Lower leg skin (tissue), 4 donors: ENCODE measurements around the gene ATP8B4. TPM values are rescaled to one million over a fixed set of nuclear protein-coding genes. Genes with fewer than 3 reads are reported as not detected.

Source experiments
- DNase-seq, 2 donors: peaks; one replicate each; pipeline ENCODE4 v3.0.0-alpha.2; 2019; ENCODE audit warnings: low spot score in 2 of 2
- H3K4me3 ChIP-seq: fragments of 200-600 bp; sonication (generic); 2 replicates; pipeline ENCODE4 v1.5.1; 2017; ENCODE audit warnings: mild to moderate bottlenecking, low read depth; ENCODE audit not compliant: poor library complexity, severe bottlenecking
- CTCF ChIP-seq, 3 donors: fragments of 450-650 bp; IDR thresholded peaks; one replicate each; pipeline ENCODE4 v1.5.1; 2016; ENCODE audit warnings: antibody characterized with exemption in 3 of 3, mild to moderate bottlenecking in 3 of 3, moderate library complexity in 2 of 3
- POLR2A ChIP-seq, 2 donors: fragments of 450-650 bp; IDR thresholded peaks; one replicate each; pipeline ENCODE4 v1.6.1; 2016 to 2017; ENCODE audit warnings: antibody characterized with exemption in 2 of 2, mild to moderate bottlenecking in 1 of 2, moderate library complexity in 1 of 2
- WGBS, 2 donors: methylation state at CpG; one replicate each; pipeline ENCODE4 v1.1.5; 2018; 5-methylcytosine and 5-hydroxymethylcytosine counted together
- intact Hi-C: fragments of 100-400 bp; cut with DNase I; formaldehyde crosslinking; loops from one replicate; pipeline ENCODE4 v1.15.0; 2023; ENCODE audit warnings: low total_unique reads
- total RNA-seq, 4 donors: library from RNA; depleted of rRNA; stranded (reverse); fragments of >200 nt; gene quantifications; one replicate each; pipeline ENCODE4 v1.1.0, GENCODE V29; 2016

The ATP8B4 gene
- total RNA-seq, 4 donors from 2014 or later = 1.9 to 6.3 (median 2.9) TPM

GRCh38 chr15:49888734-49889133 is 230.3 kb downstream of the ATP8B4 start:
- no peak for DNase-seq
- TF ChIP-seq POLR2A (IDR thresholded peaks at IDR 0.05) (no peak), CTCF (IDR thresholded peaks at IDR 0.05) (no peak)
- 48 to 64% methylated on average over 3 of the region's 3 CpGs for WGBS, 2 donors
- H3K4me3 ChIP-seq = no peak overlapping the region
- intact Hi-C loops = no loop called here

GRCh38 chr15:49888323-49888693 is 230.7 kb downstream of the ATP8B4 start:
- intact Hi-C loops = no loop called here

GRCh38 chr15:49887659-49888322 is 231.2 kb downstream of the ATP8B4 start:
- no peak for DNase-seq
- no peak overlapping the region for H3K4me3 ChIP-seq
- TF ChIP-seq CTCF (IDR thresholded peaks at IDR 0.05) (no peak), POLR2A (IDR thresholded peaks at IDR 0.05) (no peak)
- intact Hi-C loops = no loop called here
- WGBS, 2 donors = 43 to 45% methylated on average over 7 of the region's 7 CpGs

More at GRCh38 chr15:49888323-49888693, 230.7 kb downstream of the ATP8B4 start:
- H3K4me3 ChIP-seq = no peak overlapping the region
- no peak for DNase-seq
- 38 to 60% methylated on average over 2 of the region's 2 CpGs for WGBS, 2 donors
- TF ChIP-seq POLR2A (IDR thresholded peaks at IDR 0.05) (no peak), CTCF (IDR thresholded peaks at IDR 0.05) (no peak)

GRCh38 chr15:49883121-49883520 is 235.9 kb downstream of the ATP8B4 start:
- DNase-seq = no peak
- WGBS, 2 donors = 90 to 95% methylated on average over 4 of the region's 4 CpGs
- TF ChIP-seq CTCF (IDR thresholded peaks at IDR 0.05) = no peak
- no peak for TF ChIP-seq POLR2A (IDR thresholded peaks at IDR 0.05)
- intact Hi-C loops = no loop called here
- no peak overlapping the region for H3K4me3 ChIP-seq

- no peak for DNase-seq
- no peak overlapping the region for H3K4me3 ChIP-seq
- WGBS, 2 donors = 81 to 85% methylated on average over 5 of the region's 5 CpGs
- TF ChIP-seq CTCF (IDR thresholded peaks at IDR 0.05) (no peak), POLR2A (IDR thresholded peaks at IDR 0.05) (no peak)
- intact Hi-C loops = no loop called here
These were observed 237.2 kb downstream of the ATP8B4 start for GRCh38 chr15:49881866-49882265.

- no peak overlapping the region for H3K4me3 ChIP-seq
- intact Hi-C loops = no loop called here
- no peak for DNase-seq
- WGBS, 2 donors = 62 to 67% methylated on average over 3 of the region's 3 CpGs
- TF ChIP-seq CTCF (IDR thresholded peaks at IDR 0.05) (no peak), POLR2A (IDR thresholded peaks at IDR 0.05) (no peak)
These were observed 237.6 kb downstream of the ATP8B4 start for GRCh38 chr15:49881433-49881832.
